ENCODE measurements around the gene ITLN1.

DNA sequence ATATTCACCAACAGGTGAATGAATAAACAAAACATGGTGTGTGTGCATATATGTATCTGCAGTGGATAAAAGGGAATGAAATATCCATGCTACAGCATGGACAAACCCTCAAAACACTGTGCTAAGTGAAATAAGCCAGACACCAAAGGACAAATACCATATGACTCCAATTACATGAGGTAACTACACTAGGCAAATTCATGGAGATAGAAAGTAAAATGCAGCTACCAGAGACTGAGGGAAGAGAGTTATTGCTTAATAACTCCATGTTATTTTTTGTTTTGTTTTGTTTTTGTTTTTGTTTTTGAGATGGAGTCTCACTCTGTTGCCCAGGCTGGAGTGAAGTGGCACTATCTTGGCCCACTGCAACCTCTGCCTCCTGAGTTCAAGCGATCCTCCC is 2.4 kb downstream of the ITLN1 start:
- TF ChIP-seq YY1 (IDR thresholded peaks at IDR 0.05; ENCODE audit: insufficient read depth, insufficient read length) = no peak
- no peak for TF ChIP-seq ZNF274 (IDR thresholded peaks at IDR 0.05; ENCODE audit: low read depth, low read length)
- no peak for TF ChIP-seq SUZ12 (IDR thresholded peaks at IDR 0.05; ENCODE audit: extremely low read depth, insufficient read depth, insufficient read length)

Measured in NT2/D1 (cell line).